HG03039 (cell line): ENCODE data around the gene NFX1.

Source experiments
- ATAC-seq: cut with Tn5 transposase; IDR thresholded peaks from one replicate; pipeline ENCODE4 v1.9.1; 2021; ENCODE audit warnings: mild to moderate bottlenecking, moderate library complexity; ENCODE audit not compliant: unreplicated experiment

Gene NFX1

GRCh38 chr9:33290247-33291030 lies at the start of gene NFX1:
NFX1 (plus strand) TSS chr9:33290516; CDS start chr9:33290573, 57 bp downstream.
- ATAC-seq, result peak; percentile 81

DNA sequence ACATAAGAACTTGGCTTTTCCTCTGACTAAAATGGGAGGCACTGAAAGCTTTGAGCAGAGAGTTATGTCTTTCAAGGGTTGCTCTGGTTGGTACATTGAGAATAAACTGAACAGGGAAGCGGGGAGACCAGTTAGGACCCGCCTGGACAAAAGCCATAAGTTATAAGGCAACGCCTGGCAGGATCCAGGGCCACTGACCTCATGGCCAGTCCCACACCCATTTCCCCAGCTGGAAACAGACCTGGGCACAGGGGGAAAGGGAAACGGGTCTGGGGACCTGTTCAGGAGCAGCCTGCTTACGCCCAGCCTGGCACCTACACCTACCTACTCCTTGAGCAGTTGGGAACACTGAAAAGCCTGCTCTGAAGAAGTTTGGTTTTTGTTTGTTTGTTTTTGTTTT lies 49.0 kb upstream of the NFX1 start:
- ATAC-seq, result no peak

DNA sequence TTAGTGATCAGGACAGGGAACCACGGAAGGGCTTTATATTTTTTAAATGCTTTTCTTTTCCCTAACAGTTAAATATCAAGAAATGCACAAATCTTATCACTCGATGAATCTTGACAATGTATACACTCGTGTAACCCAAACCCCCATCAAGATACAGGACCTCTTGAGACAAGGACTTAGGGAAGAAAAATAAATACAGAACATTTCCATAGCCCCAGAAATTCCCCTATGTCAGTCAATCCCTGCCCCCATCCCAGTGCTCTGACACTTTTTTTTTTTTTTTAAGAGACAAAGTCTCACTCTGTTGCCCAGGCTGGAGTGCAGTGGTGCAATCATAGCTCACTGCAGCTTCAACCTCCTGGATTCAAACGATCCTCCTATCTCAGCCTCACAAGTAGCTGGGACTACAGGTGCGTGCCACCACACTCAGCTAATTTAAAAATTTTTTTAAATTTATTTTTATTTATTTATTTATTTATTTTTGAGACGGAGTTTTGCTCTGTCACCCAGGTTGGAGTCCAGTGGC lies 47.6 kb upstream of the NFX1 start:
- ATAC-seq, result no peak

- no peak for ATAC-seq
Observed at GRCh38 chr9:33244137-33244784, 46.1 kb upstream of the NFX1 start.

- no peak for ATAC-seq
Observed at GRCh38 chr9:33245341-33245740, 45.0 kb upstream of the NFX1 start.

- no peak for ATAC-seq
Observed at GRCh38 chr9:33246269-33246860, 44.0 kb upstream of the NFX1 start.

DNA sequence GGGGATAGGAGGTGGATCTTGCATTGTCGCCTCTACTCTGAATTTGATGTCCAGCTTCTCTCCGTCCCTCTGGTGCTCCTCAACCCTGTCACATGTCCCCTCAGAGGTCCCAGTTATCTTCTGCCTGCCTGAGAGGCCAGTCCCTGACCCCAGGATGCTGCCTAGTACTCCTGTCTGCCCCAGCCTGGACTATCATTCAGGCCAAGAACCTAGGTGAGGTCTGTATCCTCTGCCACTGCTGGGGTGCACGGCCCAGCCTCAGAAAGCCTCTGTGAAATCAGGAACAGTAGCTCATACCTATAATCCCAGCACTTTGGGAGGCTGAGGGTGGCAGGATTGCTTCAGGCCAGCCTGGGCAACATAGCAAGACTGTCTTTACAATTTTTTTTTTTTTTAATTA lies 41.7 kb upstream of the NFX1 start:
- no peak for ATAC-seq

DNA sequence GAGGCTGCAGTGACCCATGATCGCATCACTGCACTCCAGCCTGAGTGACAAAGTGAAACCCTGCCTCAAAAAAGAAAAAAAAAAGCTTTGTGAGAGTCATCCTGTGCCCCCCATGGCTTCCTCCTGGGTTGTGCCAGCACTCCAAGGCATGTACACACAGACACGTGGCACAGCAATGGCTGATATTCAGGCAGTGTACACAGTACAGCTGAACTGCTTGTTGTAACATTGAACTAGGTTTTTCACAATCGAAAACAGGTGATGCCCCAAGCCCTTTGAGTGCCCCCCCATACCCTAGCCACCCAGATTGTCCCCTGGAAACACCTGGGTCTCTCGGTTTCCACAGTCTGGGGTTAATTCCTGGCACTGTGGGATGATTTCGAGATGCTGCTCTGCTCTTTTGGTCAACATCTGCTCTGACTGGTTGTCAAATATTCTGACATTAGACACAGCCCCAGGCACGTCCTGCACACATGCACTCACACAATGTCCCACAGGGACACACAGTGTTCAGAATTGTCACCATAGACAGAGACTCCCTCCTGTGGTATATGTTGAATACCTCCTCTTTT lies 41.1 kb upstream of the NFX1 start:
- no peak for ATAC-seq

GRCh38 chr9:33249983-33250382 lies 40.3 kb upstream of the NFX1 start:
- no peak for ATAC-seq

DNA sequence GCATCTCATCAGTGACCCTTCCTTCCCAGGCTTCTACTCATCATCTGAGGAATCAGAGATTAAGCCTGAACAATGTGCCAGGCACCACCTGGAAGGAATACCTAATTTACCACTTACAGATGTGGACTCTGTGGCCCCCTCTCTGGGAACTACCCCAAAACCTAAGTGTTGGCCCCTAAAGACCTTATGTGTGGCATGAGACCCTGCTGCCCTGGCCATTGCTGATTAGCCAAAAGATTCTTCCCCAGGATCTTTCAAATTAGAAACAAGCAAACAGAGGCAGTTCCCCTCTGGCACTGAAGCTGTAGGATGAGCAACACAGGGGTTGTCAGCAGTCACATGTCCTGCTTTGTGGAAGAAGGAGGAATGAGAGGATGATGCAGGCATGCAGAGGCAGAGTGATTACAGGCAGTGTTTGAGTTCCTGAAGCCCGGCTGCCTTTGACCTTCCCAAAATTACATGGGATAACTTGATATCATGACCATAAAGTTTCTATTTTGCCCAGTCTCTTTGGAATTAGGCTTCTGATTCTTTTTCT lies 39.8 kb upstream of the NFX1 start:
- no peak for ATAC-seq

- ATAC-seq, result no peak
Observed at GRCh38 chr9:33254211-33254610, 36.1 kb upstream of the NFX1 start.

DNA sequence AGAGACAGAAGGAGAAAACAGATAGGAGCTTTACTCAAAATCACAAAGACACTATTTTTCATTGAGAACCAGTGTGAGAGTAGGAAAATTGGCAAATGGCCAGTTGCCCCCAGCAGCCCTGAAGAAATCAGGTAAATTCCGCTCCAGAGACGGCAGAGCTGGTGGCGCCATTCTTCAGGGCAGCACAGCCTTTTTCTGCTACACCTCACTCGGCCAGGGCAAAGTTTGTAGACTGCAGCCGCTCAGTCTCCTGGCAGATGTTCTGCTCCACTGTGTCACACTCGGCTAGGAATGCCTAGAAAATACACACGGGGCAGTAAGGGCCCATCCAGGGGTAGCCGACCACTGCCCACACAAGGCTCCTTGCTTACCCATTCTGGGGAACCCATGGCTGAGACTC lies 35.3 kb upstream of the NFX1 start:
- no peak for ATAC-seq

DNA sequence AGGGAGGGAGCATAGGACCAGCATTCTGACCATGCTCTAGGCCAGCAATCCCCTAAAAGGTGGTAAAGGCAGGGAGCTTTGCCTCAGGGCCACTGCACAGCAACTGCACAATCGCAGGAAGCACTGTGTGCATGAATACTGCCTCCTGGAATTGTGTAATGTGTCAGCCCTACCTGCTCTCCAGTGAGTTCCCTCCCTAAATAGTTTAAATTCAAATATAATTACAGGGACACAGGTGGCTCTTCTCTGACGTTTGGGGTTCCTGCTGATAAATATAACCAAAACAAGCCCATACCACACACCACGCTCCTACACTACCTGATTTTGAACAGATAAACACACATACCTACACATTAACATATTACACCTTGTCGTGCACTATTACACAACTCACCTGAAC lies 34.8 kb upstream of the NFX1 start:
- no peak for ATAC-seq

DNA sequence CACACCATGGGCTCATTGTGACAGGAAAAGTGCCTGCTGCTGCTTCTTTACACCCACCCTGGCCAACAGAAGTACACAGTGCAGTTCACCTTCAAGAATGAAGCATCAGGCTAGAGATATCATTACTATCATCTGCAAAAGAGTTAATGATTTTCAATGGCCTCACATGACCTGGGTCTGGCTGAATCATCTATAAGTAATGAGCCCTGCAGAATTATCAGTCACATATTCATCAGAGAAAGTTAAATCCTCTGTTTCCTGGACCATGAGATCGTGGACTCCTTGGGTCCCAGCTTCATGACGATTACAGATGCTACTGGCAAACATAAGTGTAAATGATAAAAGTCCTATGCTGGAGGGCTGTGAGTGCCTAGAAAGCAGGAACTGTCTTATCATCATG lies 34.1 kb upstream of the NFX1 start:
- no peak for ATAC-seq

DNA sequence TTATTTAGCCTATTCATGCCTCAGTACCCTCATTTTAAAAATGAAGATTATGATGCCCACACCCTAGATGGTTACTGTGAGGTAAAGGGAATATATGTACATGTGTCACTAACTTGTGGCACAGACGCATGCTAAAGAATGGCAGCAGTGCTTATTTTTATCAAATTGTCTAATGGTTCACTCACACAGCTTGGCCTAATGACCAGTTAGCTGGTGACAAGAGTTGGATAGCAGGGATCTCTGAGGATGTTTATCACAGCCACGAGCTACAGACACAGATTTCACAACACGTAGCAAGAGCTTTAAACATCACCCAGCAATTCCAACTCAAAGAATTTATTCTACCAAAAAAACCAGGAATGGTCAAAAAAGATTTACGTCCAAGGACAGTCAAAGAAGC lies 33.0 kb upstream of the NFX1 start:
- ATAC-seq, result no peak

- no peak for ATAC-seq
Observed at GRCh38 chr9:33260372-33260771, 29.9 kb upstream of the NFX1 start.

DNA sequence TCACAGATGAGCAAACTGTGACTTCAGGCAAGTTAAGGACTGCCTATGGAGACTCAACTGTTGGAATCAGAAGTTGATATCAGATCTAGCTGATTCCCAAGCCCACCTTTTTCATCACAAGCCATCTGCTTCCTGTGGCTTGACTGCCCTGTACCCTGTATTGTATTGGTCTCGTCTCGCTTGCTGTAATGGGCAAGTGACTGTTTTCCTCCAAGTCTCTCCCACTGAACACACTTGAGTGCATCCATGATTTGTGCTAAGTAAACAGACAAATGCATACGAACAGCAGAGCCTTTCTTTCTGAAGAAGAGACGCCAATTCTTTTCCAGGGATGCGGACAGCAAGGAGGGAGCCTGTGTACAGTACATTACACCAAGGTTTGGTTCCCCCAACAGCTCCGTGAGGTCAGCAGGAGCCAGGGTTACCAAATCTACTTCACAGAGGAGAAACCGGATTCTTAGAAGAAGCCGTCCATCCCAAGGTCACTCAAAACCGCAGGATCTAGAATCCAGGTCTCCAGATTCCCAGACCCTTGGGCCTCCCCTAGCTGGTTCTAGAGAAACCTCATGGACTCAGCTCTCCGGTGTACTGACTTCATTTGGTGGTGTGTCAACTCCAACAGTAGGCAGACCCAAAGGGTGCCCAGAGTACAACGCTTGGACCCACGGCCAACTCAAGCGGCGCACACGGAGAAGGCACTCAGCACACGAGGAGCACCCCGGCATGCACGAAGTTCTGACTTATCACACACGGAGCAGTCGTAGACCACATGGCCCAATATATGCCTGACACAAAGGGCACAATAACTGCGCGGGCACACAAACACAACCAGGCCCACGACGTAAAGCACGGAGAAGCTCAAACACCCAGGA lies 26.9 kb upstream of the NFX1 start:
- ATAC-seq, result no peak

DNA sequence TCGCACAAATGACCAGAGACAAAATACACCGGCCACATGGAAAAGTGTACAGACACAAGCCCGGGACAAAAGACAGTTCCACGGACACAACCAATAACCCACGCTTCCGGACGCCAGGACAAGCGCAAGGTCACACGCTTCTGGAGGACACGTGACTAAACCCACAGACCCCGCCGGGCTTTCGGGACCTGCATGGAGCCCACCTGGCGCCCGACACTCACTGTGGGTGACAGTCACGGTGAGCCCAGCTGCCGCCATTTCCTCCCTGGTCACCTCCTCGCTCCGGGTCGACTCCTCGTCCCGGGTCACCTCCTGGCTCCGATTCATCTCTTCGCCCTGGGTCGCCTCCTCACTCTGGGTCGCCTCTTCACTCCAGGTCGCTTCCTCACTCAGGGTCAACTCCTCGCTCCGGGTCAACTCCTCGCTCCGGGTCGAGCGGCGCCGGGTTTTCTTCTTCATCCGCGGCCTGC lies 26.3 kb upstream of the NFX1 start:
- ATAC-seq, result peak; percentile 22

GRCh38 chr9:33264473-33265177 lies 25.7 kb upstream of the NFX1 start, which contains the start of the genes BAG1 and CHMP5:
BAG1 (minus strand) TSS chr9:33264708.
CHMP5 (plus strand) TSS chr9:33265049; CDS start chr9:33265079, 30 bp downstream.
- peak; percentile 80 for ATAC-seq
